GM13977 (cell line): Measurements from ENCODE around the gene SPATA2.

Source experiments
- DNase-seq: peaks from one replicate; pipeline ENCODE4 v3.0.0; 2012; ENCODE audit warnings: low spot score
- in situ Hi-C: fragments of 300-500 bp; cut with MboI; formaldehyde crosslinking; loops from one replicate; pipeline ENCODE4 v1.12.0; 2022; ENCODE audit warnings: low sequenced_read_pairs, low pct_unique_long_range_greater_than_20kb, mixed read lengths, inconsistent platforms; ENCODE audit not compliant: unreplicated experiment
- TF ChIP-seq, protein P1 (sequence below): IDR thresholded peaks from 2 replicates; pipeline ENCODE4 v1.5.1; 2012; ENCODE audit warnings: mild to moderate bottlenecking, control low read depth; ENCODE audit not compliant: insufficient read depth; ENCODE audit errors: extremely low read depth, missing control alignments

SPATA2 gene

DNA sequence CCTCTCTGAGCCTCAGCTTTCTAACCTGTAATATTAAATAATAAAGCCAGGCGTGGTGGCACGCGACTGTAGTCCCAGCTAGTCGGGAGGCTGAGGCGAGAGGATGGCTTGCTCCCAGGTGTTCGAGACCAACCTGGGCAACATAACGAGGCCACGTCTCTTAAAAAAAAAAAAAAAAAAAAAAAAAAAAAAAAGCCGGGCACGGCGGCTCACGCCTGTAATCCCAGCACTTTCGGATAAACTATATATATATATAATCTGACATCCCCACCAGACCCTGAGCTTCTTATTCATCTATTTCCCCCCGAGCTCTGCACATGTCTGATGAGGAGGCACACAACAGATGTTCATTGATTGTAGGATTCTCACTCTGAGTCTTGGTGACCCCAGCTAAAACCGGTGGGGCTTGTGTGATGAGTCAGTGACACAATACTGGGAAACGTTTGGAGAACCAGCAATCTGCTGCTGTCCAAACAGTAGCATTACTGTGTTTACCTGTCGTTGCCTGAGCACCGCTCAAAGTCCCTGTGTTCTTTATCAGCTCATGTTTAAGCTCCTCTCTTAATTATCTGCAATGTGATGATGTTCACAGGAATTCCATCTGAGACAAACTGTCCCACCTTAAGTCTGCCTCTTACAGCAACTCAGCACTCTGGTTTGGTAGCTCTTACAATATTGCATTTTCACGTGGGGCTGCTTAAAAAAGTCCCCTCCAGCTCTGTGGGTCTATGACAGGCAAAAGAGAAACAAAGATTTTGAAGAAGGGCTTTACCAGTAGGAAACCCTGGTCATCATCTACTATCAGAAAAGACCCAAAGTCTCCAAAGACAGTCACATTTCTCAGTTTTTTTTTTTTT, 1.0 kb upstream of the SPATA2 start:
- peak; percentile 56 for DNase-seq
- in situ Hi-C loops = no loop called here
- TF ChIP-seq, protein P1, sequence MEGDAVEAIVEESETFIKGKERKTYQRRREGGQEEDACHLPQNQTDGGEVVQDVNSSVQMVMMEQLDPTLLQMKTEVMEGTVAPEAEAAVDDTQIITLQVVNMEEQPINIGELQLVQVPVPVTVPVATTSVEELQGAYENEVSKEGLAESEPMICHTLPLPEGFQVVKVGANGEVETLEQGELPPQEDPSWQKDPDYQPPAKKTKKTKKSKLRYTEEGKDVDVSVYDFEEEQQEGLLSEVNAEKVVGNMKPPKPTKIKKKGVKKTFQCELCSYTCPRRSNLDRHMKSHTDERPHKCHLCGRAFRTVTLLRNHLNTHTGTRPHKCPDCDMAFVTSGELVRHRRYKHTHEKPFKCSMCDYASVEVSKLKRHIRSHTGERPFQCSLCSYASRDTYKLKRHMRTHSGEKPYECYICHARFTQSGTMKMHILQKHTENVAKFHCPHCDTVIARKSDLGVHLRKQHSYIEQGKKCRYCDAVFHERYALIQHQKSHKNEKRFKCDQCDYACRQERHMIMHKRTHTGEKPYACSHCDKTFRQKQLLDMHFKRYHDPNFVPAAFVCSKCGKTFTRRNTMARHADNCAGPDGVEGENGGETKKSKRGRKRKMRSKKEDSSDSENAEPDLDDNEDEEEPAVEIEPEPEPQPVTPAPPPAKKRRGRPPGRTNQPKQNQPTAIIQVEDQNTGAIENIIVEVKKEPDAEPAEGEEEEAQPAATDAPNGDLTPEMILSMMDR = no peak

DNA sequence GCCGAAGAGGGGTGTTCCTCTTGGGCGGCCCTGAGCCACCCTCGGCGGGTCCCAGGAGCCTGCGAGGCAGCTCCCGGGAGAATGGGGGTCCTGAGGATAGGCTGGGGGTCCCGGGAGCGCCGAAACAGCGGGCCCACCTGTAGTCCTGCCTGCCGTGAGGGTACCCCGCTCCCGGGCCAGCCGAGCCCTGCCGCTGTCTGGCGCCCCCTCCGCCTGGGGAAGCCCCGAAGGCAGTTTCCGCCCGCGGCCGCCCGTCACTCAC, 280 bp downstream of the SPATA2 start:
- TF ChIP-seq, protein P1 = peak; percentile 8
- no peak for DNase-seq
- in situ Hi-C loops = no loop called here

DNA sequence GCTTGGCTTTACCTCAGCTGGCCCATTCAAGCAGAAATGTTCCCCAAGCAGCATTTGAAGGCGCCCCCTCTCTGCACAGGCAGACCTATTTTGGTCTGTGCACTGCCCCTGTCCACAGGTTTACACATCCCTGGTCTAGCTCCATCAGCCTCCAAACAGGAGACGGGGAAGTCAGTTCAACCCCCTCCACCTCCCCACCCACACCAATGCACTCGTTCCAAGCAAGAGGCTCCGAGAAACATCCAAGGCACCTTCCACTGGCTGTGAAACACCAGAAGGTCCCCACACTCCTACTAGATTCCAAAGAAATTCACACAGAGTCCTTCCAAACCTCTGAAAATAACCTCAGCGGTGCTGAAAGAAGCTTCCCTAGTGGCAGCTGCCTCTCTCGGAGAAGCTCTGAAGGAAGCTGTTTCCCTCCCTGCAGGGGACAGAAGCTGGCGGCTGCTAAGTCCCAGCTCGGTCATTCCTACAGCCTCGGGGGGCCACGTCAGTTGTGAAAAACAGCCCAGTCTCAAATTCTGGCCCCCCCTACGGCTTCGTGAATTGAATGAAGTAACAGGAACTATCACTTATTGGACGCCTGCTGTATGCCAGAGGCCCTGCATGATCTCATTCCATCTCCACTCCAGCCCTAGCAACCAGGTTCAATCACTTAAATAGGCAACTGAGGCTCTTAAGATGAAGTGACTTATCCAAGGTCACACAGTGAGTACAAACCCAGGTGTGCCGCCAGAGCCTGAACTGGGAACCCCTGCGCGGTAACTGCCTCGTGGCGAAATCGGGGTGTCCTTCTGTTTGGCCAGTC, 815 bp downstream of the SPATA2 start:
- TF ChIP-seq, protein P1 = no peak
- no peak for DNase-seq
- in situ Hi-C loops = no loop called here

DNA sequence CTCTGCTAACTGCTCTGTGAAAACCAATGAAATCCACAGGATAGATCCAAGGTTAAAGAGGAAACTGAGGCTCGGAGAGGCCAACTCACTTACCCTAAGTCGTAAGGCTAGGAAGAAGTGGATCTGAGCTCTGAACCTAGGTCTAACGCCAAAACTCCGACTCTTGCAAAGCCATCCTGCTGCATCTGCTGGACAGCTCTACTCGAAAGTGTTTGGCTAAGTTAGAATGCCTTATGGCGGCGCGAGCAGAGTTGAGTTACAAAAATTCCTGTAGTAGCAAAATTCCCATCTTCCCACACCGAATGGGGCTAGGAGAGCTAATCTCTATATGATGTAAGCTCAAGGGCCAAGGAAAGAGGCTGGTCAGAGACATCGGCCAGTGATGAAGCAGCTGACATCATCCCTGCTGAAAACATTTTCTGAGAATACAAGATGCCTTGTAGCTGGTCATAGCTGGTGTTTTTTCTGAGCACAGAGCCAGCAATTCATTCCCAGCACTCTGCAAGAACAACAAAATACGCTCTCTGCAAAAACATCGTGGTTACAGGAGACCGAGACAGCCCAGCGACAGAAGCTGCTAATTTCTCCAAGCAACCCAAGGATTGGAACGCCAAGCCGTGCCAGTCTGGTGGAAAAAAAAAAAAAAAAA, 1.8 kb downstream of the SPATA2 start:
- in situ Hi-C loops = no loop called here
- no peak for DNase-seq
- TF ChIP-seq, protein P1 = no peak

DNA sequence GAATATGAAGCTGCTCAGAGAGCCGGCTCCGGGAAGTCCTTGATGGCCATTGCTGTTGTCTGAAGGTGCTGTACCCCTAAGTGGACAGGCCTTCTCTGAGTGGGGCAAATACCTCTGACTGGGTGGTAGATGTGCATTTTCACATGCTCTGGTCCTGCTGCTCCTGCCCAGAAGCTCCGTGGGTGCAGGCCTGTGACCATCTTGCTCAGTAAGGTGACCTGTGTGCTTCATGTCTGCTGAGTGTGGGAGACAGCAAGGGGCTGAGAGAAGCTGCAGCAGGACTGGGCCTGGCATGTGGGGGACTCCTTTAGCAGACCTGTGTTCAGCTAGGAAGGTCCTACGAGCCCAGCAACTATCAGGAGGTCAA, 5.0 kb downstream of the SPATA2 start:
- in situ Hi-C loops = no loop called here
- DNase-seq = no peak
- TF ChIP-seq, protein P1 = no peak

DNA sequence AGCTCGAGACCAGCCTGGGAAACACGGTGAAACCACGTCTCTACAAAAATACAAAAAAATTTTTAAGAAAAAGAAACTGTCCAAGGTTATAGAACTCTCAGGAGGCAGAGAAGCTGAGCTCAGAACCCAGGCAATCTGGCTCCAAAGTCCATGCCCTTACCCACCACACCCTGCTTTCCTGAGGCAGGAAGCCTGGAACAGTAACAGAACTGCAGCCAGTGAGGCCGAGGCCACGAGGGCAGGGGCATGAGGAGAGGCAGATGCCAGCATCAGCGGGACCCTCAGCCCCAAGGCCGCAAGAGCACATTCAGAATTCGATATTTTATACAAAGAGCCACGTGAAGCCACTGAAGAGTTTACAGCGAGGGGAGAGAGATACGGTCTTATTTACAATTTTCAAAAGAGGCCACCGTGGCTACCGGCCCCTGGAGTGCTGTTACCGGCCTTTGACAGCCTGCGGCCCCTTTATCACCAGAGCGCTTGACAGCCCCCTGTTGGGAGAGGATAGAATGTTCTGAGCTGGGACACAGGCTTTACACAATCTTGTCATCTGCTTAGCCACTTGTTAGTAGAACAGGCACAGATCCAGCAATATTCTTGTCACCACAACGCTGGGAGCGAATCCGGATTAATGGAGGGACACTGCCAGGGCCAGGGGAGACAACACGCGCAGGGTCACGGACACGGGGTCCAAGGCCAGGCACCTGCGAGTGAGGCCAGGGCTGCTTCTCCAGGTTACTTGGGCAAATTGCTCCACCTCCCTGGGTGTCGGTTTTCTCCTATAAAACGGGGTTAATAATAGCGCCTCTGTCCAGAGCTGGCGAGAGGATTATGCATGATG, 5.6 kb downstream of the SPATA2 start:
- in situ Hi-C loops = no loop called here
- TF ChIP-seq, protein P1 = no peak
- no peak for DNase-seq
